K562 (cell line): Measurements from ENCODE around the gene ZNF391. TPM values are rescaled to one million over a fixed set of nuclear protein-coding genes. Genes with fewer than 3 reads are reported as not detected.

Source experiments
- BCLAF1 ChIP-seq, 2 experiments: fragments of 450-650 bp in 1 of 2; IDR thresholded peaks; 2 replicates each; pipeline ENCODE4 v1.6.1; 2011 to 2017; ENCODE audit warnings: low read depth in 2 of 2, antibody characterized with exemption in 1 of 2, borderline replicate concordance in 1 of 2, low read length in 1 of 2, mild to moderate bottlenecking in 1 of 2, mixed read lengths in 1 of 2; ENCODE audit not compliant: control insufficient read depth in 1 of 2
- CBFA2T3 ChIP-seq: fragments of 450-650 bp; IDR thresholded peaks from 2 replicates; pipeline ENCODE4 v1.6.1; 2017
- ESRRA ChIP-seq: fragments of 450-650 bp; IDR thresholded peaks from 2 replicates; pipeline ENCODE4 v1.6.1; 2014; ENCODE audit warnings: low read depth, mild to moderate bottlenecking, moderate library complexity, borderline replicate concordance
- FOXP1 ChIP-seq: sonication (generic); formaldehyde crosslinking; IDR thresholded peaks from 2 replicates; pipeline ENCODE4 v1.8.0; 2022; ENCODE audit warnings: mild to moderate bottlenecking, missing genetic modification reagents
- GABPB2 ChIP-seq: fragments of 250-450 bp; sonication (Bioruptor Pico); conservative IDR thresholded peaks from 2 replicates; pipeline ENCODE4 v1.5.1; 2021; ENCODE audit warnings: mild to moderate bottlenecking
- ILK ChIP-seq: fragments of 450-650 bp; IDR thresholded peaks from 2 replicates; pipeline ENCODE4 v1.6.1; 2016; ENCODE audit warnings: missing genetic modification characterization, low read depth, mild to moderate bottlenecking, missing compliant biosample characterization, moderate library complexity, borderline replicate concordance
- JUND ChIP-seq, 2 experiments: IDR thresholded peaks; 2 replicates in 1 of 2; 3 replicates in 1 of 2; pipeline ENCODE4 v1.6.1; 2011; ENCODE audit warnings: borderline replicate concordance in 2 of 2, low read depth in 2 of 2, low read length in 2 of 2, improper control_type of control experiment in 1 of 2, missing biosample characterization in 1 of 2, missing genetic modification characterization in 1 of 2, missing genetic modification reagents in 1 of 2
- MCM2 ChIP-seq: fragments of 450-650 bp; IDR thresholded peaks from 2 replicates; pipeline ENCODE4 v1.6.1; 2017; ENCODE audit warnings: low read depth, mild to moderate bottlenecking
- MCM3 ChIP-seq: fragments of 450-650 bp; IDR thresholded peaks from 2 replicates; pipeline ENCODE4 v1.6.1; 2016
- MYC ChIP-seq, 2 experiments: fragments of 250-450 bp in 1 of 2; sonication (Bioruptor Pico) in 1 of 2; IDR thresholded peaks; 2 replicates each; pipeline versions ENCODE4 v1.5.1 to v1.6.1; 2012 to 2021; ENCODE audit warnings: low read depth in 2 of 2, borderline replicate concordance in 1 of 2, improper control_type of control experiment in 1 of 2, low read length in 1 of 2, mild to moderate bottlenecking in 1 of 2, moderate library complexity in 1 of 2
- NEUROD1 ChIP-seq: fragments of 150-350 bp; IDR thresholded peaks from 2 replicates; pipeline ENCODE4 v1.6.1; 2014; ENCODE audit warnings: borderline replicate concordance, low read length, low read depth; ENCODE audit not compliant: partially characterized antibody
- PHF20 ChIP-seq: fragments of 450-650 bp; IDR thresholded peaks from 2 replicates; pipeline ENCODE4 v1.6.1; 2018; ENCODE audit not compliant: partially characterized antibody
- SIX5 ChIP-seq, 2 experiments: IDR thresholded peaks; 2 replicates each; pipeline ENCODE4 v1.6.1; 2011; ENCODE audit warnings: low read length in 2 of 2, borderline replicate concordance in 1 of 2, low read depth in 1 of 2, mild to moderate bottlenecking in 1 of 2, moderate library complexity in 1 of 2; ENCODE audit not compliant: insufficient read depth in 1 of 2
- SLC30A9 ChIP-seq: fragments of 250-450 bp; sonication (Bioruptor Pico); IDR thresholded peaks from 2 replicates; pipeline ENCODE4 v1.8.0; 2022; ENCODE audit warnings: mild to moderate bottlenecking, moderate library complexity
- SMAD1 ChIP-seq: fragments of 150-350 bp; IDR thresholded peaks from 2 replicates; pipeline ENCODE4 v1.6.1; 2014; ENCODE audit warnings: low read length, low read depth; ENCODE audit not compliant: partially characterized antibody
- SP1 ChIP-seq: sonication (generic); formaldehyde crosslinking; IDR thresholded peaks from 2 replicates; pipeline ENCODE4 v1.8.1; 2022; ENCODE audit warnings: mild to moderate bottlenecking, missing genetic modification reagents
- TRIM24 ChIP-seq, 2 experiments: fragments of 450-650 bp; IDR thresholded peaks; 2 replicates each; pipeline ENCODE4 v1.6.1; 2016
- ZFP91 ChIP-seq: sonication (generic); formaldehyde crosslinking; IDR thresholded peaks from 2 replicates; pipeline ENCODE4 v1.8.0; 2022; ENCODE audit warnings: mild to moderate bottlenecking, missing genetic modification reagents
- ZNF165 ChIP-seq: fragments of 250-450 bp; sonication (Bioruptor Pico); IDR thresholded peaks from 2 replicates; pipeline ENCODE4 v1.4.0; 2020; ENCODE audit warnings: borderline replicate concordance
- ZNF175 ChIP-seq: fragments of 200-800 bp; sonication (Bioruptor generic); IDR thresholded peaks from 2 replicates; pipeline ENCODE4 v1.6.1; 2016; ENCODE audit warnings: low read depth, mild to moderate bottlenecking, missing genetic modification characterization, missing compliant biosample characterization
- ZNF384 ChIP-seq: IDR thresholded peaks from 2 replicates; pipeline ENCODE4 v1.6.1; 2012; ENCODE audit warnings: low read depth, low read length, improper control_type of control experiment
- ZNF436 ChIP-seq: fragments of 250-450, 450-650 bp; sonication (Bioruptor Pico); formaldehyde crosslinking; IDR thresholded peaks from 2 replicates; pipeline ENCODE4 v1.7.0; 2020; ENCODE audit warnings: mild to moderate bottlenecking
- polyA plus RNA-seq, 8 experiments: library from polyadenylated mRNA; depleted of rRNA in 4 of 8; stranded (reverse) in 5 of 8; unstranded in 3 of 8; fragments of >200 nt; fragmentation: Nextera tagmentation in 2 of 8; fragmentation: Illumina TruSeq in 1 of 8; extraction: Ambion mirVana in 2 of 8; extraction: Trizol in 1 of 8; gene quantifications; 2 replicates each; pipeline versions ENCODE4 v1.2.1 to v1.2.3, GENCODE V29; 2011 to 2014; ENCODE audit warnings: inconsistent platforms in 1 of 8, missing spikeins in 1 of 8
- total RNA-seq, 7 experiments: library from RNA; depleted of rRNA in 6 of 7; stranded (reverse); fragments of >200 nt in 6 of 7; fragmentation: Illumina TruSeq in 2 of 7; extraction: Trizol in 2 of 7; gene quantifications; 2 replicates each; pipeline versions ENCODE4 v1.2.1 to v1.2.3, GENCODE V29; 2011 to 2021; ENCODE audit warnings: low replicate concordance in 1 of 7

The ZNF391 gene
- total and polyA plus RNA-seq, 9 of the 15 experiments (the other 6 are each of a cell fraction or from before 2014, with no cell fraction given): 2.3 to 10.1 (median 5.8) TPM

GRCh38 chr6:27388293-27389197 lies at the start of gene ZNF391 (continued):
- TF ChIP-seq SP1 (CRISPR knock-in tag) (peak; percentile 92), JUND (IDR thresholded peaks at IDR 0.05; ENCODE audit: borderline replicate concordance, low read depth, low read length) (peak; percentile 74), JUND (tag; IDR thresholded peaks at IDR 0.05; ENCODE audit: borderline replicate concordance, low read depth, low read length) (peak; percentile 56; the same call in 2 of the 3 replicates), PHF20 (peak; percentile 94), MCM3 (no peak), NEUROD1 (peak; percentile 65), ZNF384 (no peak), BCLAF1 (IDR thresholded peaks at IDR 0.05; ENCODE audit: borderline replicate concordance in 1 of 2, control insufficient read depth in 1 of 2, low read depth in 2 of 2, low read length in 1 of 2) (peak in 1 of 2 experiments; percentile 98; a peak in 2 of 4 replicates), CBFA2T3 (no peak; the same call in none of the 2 replicates), SIX5 (IDR thresholded peaks at IDR 0.05; ENCODE audit: borderline replicate concordance in 1 of 2, insufficient read depth in 1 of 2, low read depth in 1 of 2, low read length in 2 of 2) (peak in 1 of 2 experiments; percentile 30; a peak in 1 of 4 replicates), SMAD1 (peak; percentile 52), TRIM24 (IDR thresholded peaks at IDR 0.05) (peak in 1 of 2 experiments; percentile 99; a peak in 2 of 4 replicates), FOXP1 (CRISPR knock-in tag) (peak; percentile 88; the same call in 1 of the 2 replicates), MCM2 (no peak), ESRRA (peak; percentile 84), ZNF436 (CRISPR knock-in tag) (no peak), GABPB2 (CRISPR knock-in tag) (no peak), ILK (tag) (no peak), SLC30A9 (CRISPR knock-in tag) (no peak), ZNF165 (CRISPR knock-in tag) (0 out of 2 replicates have a peak, but pooled peaks have one; percentile 43), ZNF175 (CRISPR knock-in tag) (no peak), ZFP91 (peak; percentile 80), MYC (IDR thresholded peaks at IDR 0.05; ENCODE audit: low read depth, low read length) (peak; percentile 84), MYC (CRISPR knock-in tag; IDR thresholded peaks at IDR 0.05; ENCODE audit: borderline replicate concordance, low read depth) (peak; percentile 90; the same call in 1 of the 2 replicates)
